C4-2B (cell line): Measurements from ENCODE around the gene ICAM2.
"Not testable (repeated sequence)": the region's sequence is repeated elsewhere in the genome, so short reads cannot be mapped to it uniquely, and the experiment has no call there.

Source experiments
- H3K27ac ChIP-seq: fragments of 450-650 bp; 2 replicates; pipeline ENCODE4 v1.5.1; 2017
- ZFX ChIP-seq: fragments of 450-650 bp; IDR thresholded peaks from 2 replicates; pipeline ENCODE4 v1.6.1; 2017
- TF ChIP-seq, protein P1 (sequence below): fragments of 450-650 bp; conservative IDR thresholded peaks from 2 replicates; pipeline ENCODE4 v1.5.1; 2017; ENCODE audit warnings: mild to moderate bottlenecking

Gene ICAM2

DNA sequence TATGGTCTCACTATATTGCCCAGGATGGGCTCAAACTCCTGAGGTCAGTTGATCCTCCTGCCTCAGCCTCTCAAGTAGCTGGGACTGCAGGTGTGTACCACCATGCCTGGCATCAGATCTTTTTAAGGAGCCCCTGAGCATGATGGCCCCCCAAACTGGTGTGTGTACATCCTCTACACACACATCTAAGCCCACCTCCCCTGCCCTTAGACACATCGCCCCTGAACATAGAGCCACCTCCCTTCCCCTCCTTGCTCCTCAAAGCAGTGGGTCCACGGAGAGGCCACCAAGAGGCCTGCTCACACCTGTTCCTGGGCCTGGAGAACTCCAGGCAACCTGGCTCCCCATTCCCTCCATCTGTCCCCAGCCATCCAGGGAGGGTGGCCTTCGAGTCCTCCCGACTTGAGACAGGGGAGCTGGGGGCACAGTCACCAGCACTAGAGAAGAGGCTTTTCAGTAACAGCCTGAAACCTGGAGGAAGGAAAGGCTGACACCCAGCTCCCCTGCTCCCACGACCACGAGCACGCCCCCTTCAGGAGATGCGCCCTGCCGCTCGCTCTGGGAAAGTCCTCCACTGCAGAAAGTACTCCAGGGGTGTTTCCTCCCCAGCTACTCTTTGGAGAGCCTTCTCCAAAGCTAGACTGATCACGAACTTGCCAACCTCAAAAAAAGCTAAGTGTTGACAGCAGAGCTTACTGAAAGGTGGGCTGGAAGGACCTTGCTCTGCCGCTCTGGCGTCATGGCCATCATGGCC lies 34.9 kb downstream of the ICAM2 start:
- no peak overlapping the region for H3K27ac ChIP-seq
- TF ChIP-seq, protein P1, sequence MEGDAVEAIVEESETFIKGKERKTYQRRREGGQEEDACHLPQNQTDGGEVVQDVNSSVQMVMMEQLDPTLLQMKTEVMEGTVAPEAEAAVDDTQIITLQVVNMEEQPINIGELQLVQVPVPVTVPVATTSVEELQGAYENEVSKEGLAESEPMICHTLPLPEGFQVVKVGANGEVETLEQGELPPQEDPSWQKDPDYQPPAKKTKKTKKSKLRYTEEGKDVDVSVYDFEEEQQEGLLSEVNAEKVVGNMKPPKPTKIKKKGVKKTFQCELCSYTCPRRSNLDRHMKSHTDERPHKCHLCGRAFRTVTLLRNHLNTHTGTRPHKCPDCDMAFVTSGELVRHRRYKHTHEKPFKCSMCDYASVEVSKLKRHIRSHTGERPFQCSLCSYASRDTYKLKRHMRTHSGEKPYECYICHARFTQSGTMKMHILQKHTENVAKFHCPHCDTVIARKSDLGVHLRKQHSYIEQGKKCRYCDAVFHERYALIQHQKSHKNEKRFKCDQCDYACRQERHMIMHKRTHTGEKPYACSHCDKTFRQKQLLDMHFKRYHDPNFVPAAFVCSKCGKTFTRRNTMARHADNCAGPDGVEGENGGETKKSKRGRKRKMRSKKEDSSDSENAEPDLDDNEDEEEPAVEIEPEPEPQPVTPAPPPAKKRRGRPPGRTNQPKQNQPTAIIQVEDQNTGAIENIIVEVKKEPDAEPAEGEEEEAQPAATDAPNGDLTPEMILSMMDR, result no peak

DNA sequence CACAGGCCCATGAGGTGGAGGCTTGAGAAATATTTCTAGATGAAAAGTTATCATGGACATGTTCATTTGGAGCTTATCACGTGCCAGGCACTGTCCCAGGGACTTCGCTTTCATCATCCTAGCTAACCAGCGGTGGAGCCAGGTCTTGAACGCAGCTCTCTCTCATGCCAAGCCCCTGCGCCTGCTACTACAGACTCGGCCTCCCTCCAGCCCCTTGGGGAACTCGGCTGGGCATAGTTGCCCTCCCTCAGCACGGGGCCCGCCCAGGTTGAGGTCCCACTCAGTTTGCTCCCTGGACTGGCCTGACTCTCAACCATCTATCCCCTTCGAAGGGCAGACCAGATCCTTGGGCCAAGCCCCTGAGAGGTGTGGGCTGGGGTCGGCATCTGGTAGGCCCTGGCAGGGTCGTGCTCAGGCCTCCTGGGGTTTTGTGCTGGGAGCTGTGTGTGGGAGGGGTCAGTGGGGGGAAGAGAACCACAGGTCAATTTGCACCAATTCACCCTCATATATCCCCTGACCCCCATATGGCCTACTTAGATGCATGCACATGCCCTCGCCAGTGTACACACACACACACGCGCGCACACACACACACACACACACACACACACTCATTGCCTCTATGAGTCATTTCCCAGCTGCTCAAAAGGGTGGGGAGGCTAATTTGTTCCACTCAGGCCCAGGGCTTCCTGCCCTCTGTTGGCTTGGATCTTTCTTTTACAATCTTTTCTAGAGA lies 35.6 kb downstream of the ICAM2 start:
- no peak for TF ChIP-seq ZFX
- TF ChIP-seq, protein P1, result no peak
- H3K27ac ChIP-seq, result no peak overlapping the region

DNA sequence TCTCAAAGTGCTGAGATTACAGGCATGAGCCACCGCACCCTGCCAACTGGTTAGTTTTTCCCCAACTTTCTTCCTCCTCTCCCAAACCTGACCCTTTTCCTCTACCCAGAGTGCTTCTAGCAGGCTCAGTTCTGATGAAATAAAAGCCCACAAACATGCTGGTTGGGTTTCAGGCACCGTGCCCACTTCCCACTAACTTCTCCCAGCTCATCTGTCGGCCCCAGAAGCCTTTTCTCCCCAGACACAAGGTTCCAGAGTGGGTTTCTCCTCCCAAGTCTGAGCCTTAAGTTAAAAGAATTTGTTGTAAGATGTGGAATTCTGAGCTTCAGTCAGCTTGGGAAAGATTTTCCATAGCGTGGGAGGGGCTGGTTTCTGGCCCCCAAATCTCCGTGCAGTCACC lies 36.2 kb downstream of the ICAM2 start:
- H3K27ac ChIP-seq, result no peak overlapping the region
- TF ChIP-seq, protein P1, result no peak
- TF ChIP-seq ZFX, result no peak

- no peak overlapping the region for H3K27ac ChIP-seq
- no peak for TF ChIP-seq ZFX
- TF ChIP-seq, protein P1, result no peak
Observed at GRCh38 chr17:63983320-63983719, 37.1 kb downstream of the ICAM2 start.

GRCh38 chr17:63982641-63983040 lies 37.8 kb downstream of the ICAM2 start:
- not testable (repeated sequence) for H3K27ac ChIP-seq

GRCh38 chr17:63978272-63979200 lies 41.9 kb downstream of the ICAM2 start:
- no peak overlapping the region for H3K27ac ChIP-seq
- TF ChIP-seq ZFX, result no peak
- TF ChIP-seq, protein P1, result no peak

DNA sequence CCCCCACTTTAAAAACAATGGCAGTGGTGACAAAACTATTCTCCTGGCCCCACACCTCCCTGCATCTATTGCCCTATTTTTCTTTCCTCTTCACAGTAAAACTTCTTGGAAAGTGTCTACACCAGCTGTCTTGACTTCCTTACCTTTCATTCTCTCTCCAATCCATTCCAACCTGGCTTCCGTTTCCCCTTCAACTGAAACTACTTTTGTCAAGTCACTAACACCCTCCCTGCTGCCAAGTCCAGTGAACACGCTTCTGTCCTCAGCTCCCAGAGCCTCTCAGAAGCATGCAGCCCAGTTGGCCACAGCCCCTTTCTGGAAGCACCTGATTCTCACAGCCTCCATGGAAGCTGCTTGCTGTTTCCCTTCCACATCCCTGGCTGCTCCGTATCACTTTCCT lies 43.7 kb downstream of the ICAM2 start:
- TF ChIP-seq, protein P1, result no peak
- TF ChIP-seq ZFX, result no peak
- H3K27ac ChIP-seq, result no peak overlapping the region
